Measurements from ENCODE around the gene CD22.
"Not testable (repeated sequence)": the region's sequence is repeated elsewhere in the genome, so short reads cannot be mapped to it uniquely, and the experiment has no call there.

CD22 gene

DNA sequence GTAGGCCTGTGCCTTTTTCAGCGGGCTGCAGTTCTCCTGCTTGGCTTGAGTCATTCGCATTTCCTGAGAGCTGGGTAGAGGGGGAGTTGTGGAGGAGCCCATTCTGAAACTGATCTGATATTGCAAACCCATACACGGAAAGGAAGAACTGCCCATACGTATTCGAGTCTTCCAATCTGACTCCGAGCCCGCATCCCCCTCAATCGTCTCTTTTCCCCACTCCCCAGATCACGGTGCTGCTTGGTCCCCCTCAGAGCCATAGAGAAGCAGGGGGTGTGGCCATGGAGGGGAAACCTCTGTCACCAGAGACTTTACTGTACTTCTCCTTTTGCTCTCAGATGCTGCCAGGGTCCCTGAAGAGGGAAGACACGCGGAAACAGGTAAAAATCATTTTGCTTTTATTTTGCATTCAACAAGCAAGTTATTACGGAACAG, at the start of gene CD22:
TSS of gene CD22 (plus strand) at position 337 of the 435 bp plus-strand sequence. CDS start 2,854 bp downstream, outside the sequence.
- no peak within 1 kb of the TSS for H3K4me3 ChIP-seq (ENCODE audit: low read depth, low read length)
- TF ChIP-seq, protein P1, sequence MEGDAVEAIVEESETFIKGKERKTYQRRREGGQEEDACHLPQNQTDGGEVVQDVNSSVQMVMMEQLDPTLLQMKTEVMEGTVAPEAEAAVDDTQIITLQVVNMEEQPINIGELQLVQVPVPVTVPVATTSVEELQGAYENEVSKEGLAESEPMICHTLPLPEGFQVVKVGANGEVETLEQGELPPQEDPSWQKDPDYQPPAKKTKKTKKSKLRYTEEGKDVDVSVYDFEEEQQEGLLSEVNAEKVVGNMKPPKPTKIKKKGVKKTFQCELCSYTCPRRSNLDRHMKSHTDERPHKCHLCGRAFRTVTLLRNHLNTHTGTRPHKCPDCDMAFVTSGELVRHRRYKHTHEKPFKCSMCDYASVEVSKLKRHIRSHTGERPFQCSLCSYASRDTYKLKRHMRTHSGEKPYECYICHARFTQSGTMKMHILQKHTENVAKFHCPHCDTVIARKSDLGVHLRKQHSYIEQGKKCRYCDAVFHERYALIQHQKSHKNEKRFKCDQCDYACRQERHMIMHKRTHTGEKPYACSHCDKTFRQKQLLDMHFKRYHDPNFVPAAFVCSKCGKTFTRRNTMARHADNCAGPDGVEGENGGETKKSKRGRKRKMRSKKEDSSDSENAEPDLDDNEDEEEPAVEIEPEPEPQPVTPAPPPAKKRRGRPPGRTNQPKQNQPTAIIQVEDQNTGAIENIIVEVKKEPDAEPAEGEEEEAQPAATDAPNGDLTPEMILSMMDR (IDR thresholded peaks at IDR 0.05; ENCODE audit: control insufficient read depth, extremely low read depth, insufficient read depth), result no peak
- DNase-seq (ENCODE audit: low read depth), result no peak

- TF ChIP-seq, protein P1 (IDR thresholded peaks at IDR 0.05; ENCODE audit: control insufficient read depth, extremely low read depth, insufficient read depth), result no peak
- no peak for DNase-seq (ENCODE audit: low read depth)
- H3K4me3 ChIP-seq (ENCODE audit: low read depth, low read length), result no peak overlapping the region
Measured at GRCh38 chr19:35279374-35279773, 49.6 kb upstream of the CD22 start.

DNA sequence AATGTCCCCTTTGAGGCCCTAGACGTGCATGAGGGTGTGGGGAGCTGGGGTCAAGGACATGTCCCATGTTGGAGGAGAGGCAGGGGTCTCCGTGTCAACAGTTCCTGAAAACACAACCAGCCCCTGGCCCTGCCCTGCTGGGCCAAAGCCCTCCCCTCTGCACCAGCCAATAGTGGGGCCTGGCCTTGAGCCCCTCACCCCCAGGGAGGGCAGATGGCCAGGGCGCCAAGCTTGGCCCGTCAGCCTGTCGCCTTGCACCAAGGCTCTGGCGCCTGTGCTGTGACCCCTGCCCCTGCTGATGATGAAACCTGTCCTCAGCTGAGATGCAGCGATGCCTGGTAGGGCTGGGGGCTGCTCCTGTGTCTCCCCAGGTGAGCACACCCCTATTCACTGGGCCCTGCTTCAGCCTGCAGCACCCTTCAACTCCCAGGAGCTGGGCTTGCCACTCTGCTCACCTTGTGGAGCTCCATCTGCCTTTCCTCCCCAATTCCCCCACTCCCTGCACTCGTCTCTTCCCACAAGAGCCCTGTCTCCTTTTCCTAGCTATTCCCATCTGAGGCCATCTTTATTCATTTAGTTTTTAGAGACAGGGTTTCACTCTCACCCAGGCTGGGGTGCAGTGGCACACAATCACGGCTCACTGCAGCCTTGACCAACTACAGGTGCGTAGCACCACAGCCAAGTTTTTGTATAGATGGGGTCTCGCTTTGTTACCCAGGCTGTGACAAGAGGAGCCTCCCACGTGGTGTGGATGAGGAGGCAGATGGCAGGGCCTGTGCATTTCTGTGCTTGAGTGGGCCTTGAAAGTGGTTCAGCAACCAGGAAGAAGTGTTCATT, 48.8 kb upstream of the CD22 start:
- DNase-seq (ENCODE audit: low read depth), result no peak
- H3K4me3 ChIP-seq (ENCODE audit: low read depth, low read length), result no peak overlapping the region
- TF ChIP-seq, protein P1 (IDR thresholded peaks at IDR 0.05; ENCODE audit: control insufficient read depth, extremely low read depth, insufficient read depth), result no peak

GRCh38 chr19:35281303-35281702, 47.7 kb upstream of the CD22 start:
- TF ChIP-seq, protein P1 (IDR thresholded peaks at IDR 0.05; ENCODE audit: control insufficient read depth, extremely low read depth, insufficient read depth), result no peak
- no peak overlapping the region for H3K4me3 ChIP-seq (ENCODE audit: low read depth, low read length)
- no peak for DNase-seq (ENCODE audit: low read depth)

- TF ChIP-seq, protein P1 (IDR thresholded peaks at IDR 0.05; ENCODE audit: control insufficient read depth, extremely low read depth, insufficient read depth), result no peak
- H3K4me3 ChIP-seq (ENCODE audit: low read depth, low read length), result no peak overlapping the region
- no peak for DNase-seq (ENCODE audit: low read depth)
Measured at GRCh38 chr19:35284153-35285094, 44.6 kb upstream of the CD22 start.

GRCh38 chr19:35285095-35285449, 43.9 kb upstream of the CD22 start:
- TF ChIP-seq, protein P1 (IDR thresholded peaks at IDR 0.05; ENCODE audit: control insufficient read depth, extremely low read depth, insufficient read depth), result no peak
- H3K4me3 ChIP-seq (ENCODE audit: low read depth, low read length), result no peak overlapping the region
- no peak for DNase-seq (ENCODE audit: low read depth)

GRCh38 chr19:35285465-35285864, 43.5 kb upstream of the CD22 start:
- DNase-seq (ENCODE audit: low read depth); H3K4me3 ChIP-seq (ENCODE audit: low read depth, low read length): not testable (repeated sequence)

- not testable (repeated sequence) for H3K4me3 ChIP-seq (ENCODE audit: low read depth, low read length); DNase-seq (ENCODE audit: low read depth)
Measured at GRCh38 chr19:35286101-35286500, 42.9 kb upstream of the CD22 start.
